ENCODE data around the gene IQSEC1.

Gene IQSEC1

GRCh38 chr3:12965999-12966846 lies 107.0 kb downstream of the IQSEC1 start:
- DNase-seq (ENCODE audit: low read depth), result no peak
- TF ChIP-seq, protein P1, sequence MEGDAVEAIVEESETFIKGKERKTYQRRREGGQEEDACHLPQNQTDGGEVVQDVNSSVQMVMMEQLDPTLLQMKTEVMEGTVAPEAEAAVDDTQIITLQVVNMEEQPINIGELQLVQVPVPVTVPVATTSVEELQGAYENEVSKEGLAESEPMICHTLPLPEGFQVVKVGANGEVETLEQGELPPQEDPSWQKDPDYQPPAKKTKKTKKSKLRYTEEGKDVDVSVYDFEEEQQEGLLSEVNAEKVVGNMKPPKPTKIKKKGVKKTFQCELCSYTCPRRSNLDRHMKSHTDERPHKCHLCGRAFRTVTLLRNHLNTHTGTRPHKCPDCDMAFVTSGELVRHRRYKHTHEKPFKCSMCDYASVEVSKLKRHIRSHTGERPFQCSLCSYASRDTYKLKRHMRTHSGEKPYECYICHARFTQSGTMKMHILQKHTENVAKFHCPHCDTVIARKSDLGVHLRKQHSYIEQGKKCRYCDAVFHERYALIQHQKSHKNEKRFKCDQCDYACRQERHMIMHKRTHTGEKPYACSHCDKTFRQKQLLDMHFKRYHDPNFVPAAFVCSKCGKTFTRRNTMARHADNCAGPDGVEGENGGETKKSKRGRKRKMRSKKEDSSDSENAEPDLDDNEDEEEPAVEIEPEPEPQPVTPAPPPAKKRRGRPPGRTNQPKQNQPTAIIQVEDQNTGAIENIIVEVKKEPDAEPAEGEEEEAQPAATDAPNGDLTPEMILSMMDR (IDR thresholded peaks at IDR 0.05; ENCODE audit: low read depth, low read length), result no peak
- no peak for TF ChIP-seq MYC (IDR thresholded peaks at IDR 0.05; ENCODE audit: low read depth, low read length)
- H3K4me3 ChIP-seq (ENCODE audit: low read depth, low read length), result peak overlapping the region; percentile 34

DNA sequence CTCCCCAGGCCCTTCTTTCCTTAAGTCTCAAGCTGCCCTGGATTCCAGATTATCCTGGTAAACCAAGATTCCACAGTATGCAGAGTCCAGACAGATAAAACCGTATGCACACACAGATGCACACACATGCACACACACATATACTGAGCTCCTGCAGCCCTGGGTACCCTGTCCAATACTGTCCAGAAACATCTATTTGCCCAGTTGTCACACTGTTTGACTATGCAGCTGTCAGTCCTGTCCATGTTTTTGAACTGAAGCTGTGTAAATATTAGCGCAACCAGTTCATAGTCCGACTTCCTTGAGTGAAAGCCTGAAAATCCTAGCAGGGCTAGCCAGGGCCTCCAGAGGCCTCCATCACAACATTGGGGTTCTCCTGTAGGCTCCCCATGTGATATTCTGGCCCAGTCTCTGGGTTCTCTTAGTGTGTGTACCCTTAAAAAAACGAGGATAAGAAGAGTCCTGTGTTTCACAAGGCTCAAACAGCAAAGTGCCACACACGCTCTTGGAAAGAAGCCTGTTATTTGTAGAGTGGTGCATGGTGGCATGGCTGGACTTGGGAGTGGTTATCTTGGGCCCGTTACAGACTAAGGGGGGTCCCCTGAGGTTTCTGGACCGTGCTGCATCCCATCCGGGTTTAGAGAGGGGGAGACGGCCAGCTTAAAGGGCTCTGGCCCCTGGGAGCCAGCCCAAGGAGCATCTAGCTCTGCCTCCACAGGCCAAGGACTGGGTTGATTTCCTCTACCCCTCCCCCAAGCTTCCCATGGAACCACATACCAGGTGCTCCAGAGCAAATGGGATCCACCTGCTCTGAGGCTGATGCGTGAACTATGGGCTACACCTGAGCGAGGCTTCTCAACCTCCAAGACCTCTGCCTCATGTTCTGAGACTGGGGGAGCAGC lies 108.3 kb downstream of the IQSEC1 start:
- no peak for DNase-seq (ENCODE audit: low read depth)
- TF ChIP-seq MYC (IDR thresholded peaks at IDR 0.05; ENCODE audit: low read depth, low read length), result no peak
- TF ChIP-seq, protein P2, sequence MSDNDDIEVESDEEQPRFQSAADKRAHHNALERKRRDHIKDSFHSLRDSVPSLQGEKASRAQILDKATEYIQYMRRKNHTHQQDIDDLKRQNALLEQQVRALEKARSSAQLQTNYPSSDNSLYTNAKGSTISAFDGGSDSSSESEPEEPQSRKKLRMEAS (IDR thresholded peaks at IDR 0.05; ENCODE audit: low read depth, low read length), result no peak
- TF ChIP-seq, protein P1 (IDR thresholded peaks at IDR 0.05; ENCODE audit: low read depth, low read length), result no peak
- TF ChIP-seq POLR2A (IDR thresholded peaks at IDR 0.05; ENCODE audit: extremely low read depth, insufficient read length), result no peak
- H3K4me3 ChIP-seq (ENCODE audit: low read depth, low read length), result no peak overlapping the region

- H3K4me3 ChIP-seq (ENCODE audit: low read depth, low read length), result no peak overlapping the region
- TF ChIP-seq, protein P2 (IDR thresholded peaks at IDR 0.05; ENCODE audit: low read depth, low read length), result no peak
- no peak for TF ChIP-seq POLR2A (IDR thresholded peaks at IDR 0.05; ENCODE audit: extremely low read depth, insufficient read length)
- no peak for TF ChIP-seq MYC (IDR thresholded peaks at IDR 0.05; ENCODE audit: low read depth, low read length)
- TF ChIP-seq, protein P1 (IDR thresholded peaks at IDR 0.05; ENCODE audit: low read depth, low read length), result no peak
- DNase-seq (ENCODE audit: low read depth), result no peak
Measured at GRCh38 chr3:12963922-12964701, 109.1 kb downstream of the IQSEC1 start.

- H3K4me3 ChIP-seq (ENCODE audit: low read depth, low read length), result no peak overlapping the region
- TF ChIP-seq, protein P2 (IDR thresholded peaks at IDR 0.05; ENCODE audit: low read depth, low read length), result no peak
- TF ChIP-seq MYC (IDR thresholded peaks at IDR 0.05; ENCODE audit: low read depth, low read length), result no peak
- TF ChIP-seq POLR2A (IDR thresholded peaks at IDR 0.05; ENCODE audit: extremely low read depth, insufficient read length), result no peak
- TF ChIP-seq, protein P1 (IDR thresholded peaks at IDR 0.05; ENCODE audit: low read depth, low read length), result no peak
- no peak for DNase-seq (ENCODE audit: low read depth)
Measured at GRCh38 chr3:12963231-12963896, 109.9 kb downstream of the IQSEC1 start.

DNA sequence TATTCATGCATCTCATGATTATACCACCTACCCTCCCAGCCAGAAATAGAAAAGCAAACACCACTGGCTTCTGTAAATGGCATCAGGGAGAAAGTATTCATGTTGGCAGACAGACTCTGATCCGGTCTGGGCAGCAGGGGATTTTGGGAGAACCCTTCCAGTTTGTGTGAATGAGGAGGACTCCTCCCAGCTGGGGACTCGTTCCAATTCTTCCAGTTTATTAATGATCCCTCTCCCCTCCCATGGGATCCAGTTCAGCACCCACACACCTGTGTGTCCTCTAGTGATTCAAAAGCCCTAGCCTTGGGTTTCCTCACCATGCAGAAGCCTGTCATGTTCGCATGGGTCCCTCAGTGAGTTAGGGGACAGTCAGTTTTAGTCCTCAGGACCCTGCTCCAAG lies 110.9 kb downstream of the IQSEC1 start:
- no peak overlapping the region for H3K4me3 ChIP-seq (ENCODE audit: low read depth, low read length)
- no peak for DNase-seq (ENCODE audit: low read depth)
- TF ChIP-seq, protein P1 (IDR thresholded peaks at IDR 0.05; ENCODE audit: low read depth, low read length), result no peak
- TF ChIP-seq, protein P2 (IDR thresholded peaks at IDR 0.05; ENCODE audit: low read depth, low read length), result no peak
- no peak for TF ChIP-seq POLR2A (IDR thresholded peaks at IDR 0.05; ENCODE audit: extremely low read depth, insufficient read length)
